GM12878 (cell line): ENCODE data around the gene CWC25. TPM values are rescaled to one million over a fixed set of nuclear protein-coding genes. Genes with fewer than 3 reads are reported as not detected.

Experiments
- BCL11A ChIP-seq: IDR thresholded peaks from 2 replicates; pipeline ENCODE4 v1.6.1; 2011; ENCODE audit warnings: low read depth, low read length
- BCL3 ChIP-seq: IDR thresholded peaks from 2 replicates; pipeline ENCODE4 v1.6.1; 2011; ENCODE audit warnings: borderline replicate concordance, low read depth, mild to moderate bottlenecking, moderate library complexity, low read length; ENCODE audit not compliant: insufficient read depth, poor library complexity, severe bottlenecking
- BMI1 ChIP-seq: fragments of 450-650 bp; IDR thresholded peaks from 2 replicates; pipeline ENCODE4 v1.6.1; 2016; ENCODE audit warnings: mild to moderate bottlenecking, moderate library complexity, borderline replicate concordance
- CBX5 ChIP-seq: sonication (generic); IDR thresholded peaks from 2 replicates; pipeline ENCODE4 v1.6.1; 2016; ENCODE audit warnings: low read depth, moderate library complexity, mild to moderate bottlenecking, inconsistent platforms
- CEBPZ ChIP-seq: fragments of 150-350 bp; IDR thresholded peaks from 2 replicates; pipeline ENCODE4 v1.6.1; 2016; ENCODE audit warnings: low read depth, low read length
- CREB1 ChIP-seq: IDR thresholded peaks from 2 replicates; pipeline ENCODE4 v1.6.1; 2012; ENCODE audit warnings: low read depth, mild to moderate bottlenecking, inconsistent platforms
- HCFC1 ChIP-seq: fragments of 150-350 bp; IDR thresholded peaks from 2 replicates; pipeline ENCODE4 v1.6.1; 2014; ENCODE audit warnings: low read length
- MEF2A ChIP-seq: IDR thresholded peaks from 2 replicates; pipeline ENCODE4 v1.6.1; 2011; ENCODE audit warnings: low read depth, mild to moderate bottlenecking, low read length, moderate library complexity; ENCODE audit not compliant: insufficient read depth
- MXI1 ChIP-seq: fragments of 150-350 bp; IDR thresholded peaks from 2 replicates; pipeline ENCODE4 v1.6.1; 2011; ENCODE audit warnings: low read depth, mild to moderate bottlenecking, inconsistent platforms, low read length, improper control_type of control experiment
- PML ChIP-seq: IDR thresholded peaks from 2 replicates; pipeline ENCODE4 v1.6.1; 2012; ENCODE audit warnings: low read length, inconsistent platforms
- REST ChIP-seq: IDR thresholded peaks from 2 replicates; pipeline ENCODE4 v1.6.1; 2012; ENCODE audit warnings: mild to moderate bottlenecking, low read depth, low read length
- SIN3A ChIP-seq: IDR thresholded peaks from 2 replicates; pipeline ENCODE4 v1.6.1; 2012; ENCODE audit warnings: low read depth, low read length, improper control_type of control experiment
- TARDBP ChIP-seq: IDR thresholded peaks from 2 replicates; pipeline ENCODE4 v1.6.1; 2016; ENCODE audit warnings: borderline replicate concordance
- ZBTB40 ChIP-seq: fragments of 450-650 bp; IDR thresholded peaks from 2 replicates; pipeline ENCODE4 v1.6.1; 2016; ENCODE audit warnings: mild to moderate bottlenecking, moderate library complexity, borderline replicate concordance
- polyA plus RNA-seq, 11 experiments: library from polyadenylated mRNA; depleted of rRNA in 4 of 11; unstranded in 6 of 11; stranded (reverse) in 5 of 11; fragments of >200 nt; fragmentation: Nextera tagmentation in 4 of 11; fragmentation: Illumina TruSeq in 1 of 11; extraction: Ambion mirVana in 4 of 11; extraction: Trizol in 1 of 11; gene quantifications; 1 replicate in 1 of 11; 2 replicates in 10 of 11; pipeline versions ENCODE4 v1.2.1 to v1.2.3, GENCODE V29; 2011 to 2016; ENCODE audit warnings: inconsistent platforms in 2 of 11, missing spikeins in 2 of 11, low read depth in 1 of 11
- total RNA-seq, 4 experiments: library from RNA; depleted of rRNA in 3 of 4; stranded (reverse); fragments of >200 nt in 3 of 4; fragmentation: Illumina TruSeq in 1 of 4; extraction: Trizol in 1 of 4; gene quantifications; 2 replicates each; pipeline versions ENCODE4 v1.2.1 to v1.2.3, GENCODE V29; 2013 to 2021

CWC25 gene
- total and polyA plus RNA-seq, 10 of the 15 experiments (the other 5 are each of a cell fraction or from before 2014, with no cell fraction given): 14.7 to 29.7 (median 22.9) TPM

DNA sequence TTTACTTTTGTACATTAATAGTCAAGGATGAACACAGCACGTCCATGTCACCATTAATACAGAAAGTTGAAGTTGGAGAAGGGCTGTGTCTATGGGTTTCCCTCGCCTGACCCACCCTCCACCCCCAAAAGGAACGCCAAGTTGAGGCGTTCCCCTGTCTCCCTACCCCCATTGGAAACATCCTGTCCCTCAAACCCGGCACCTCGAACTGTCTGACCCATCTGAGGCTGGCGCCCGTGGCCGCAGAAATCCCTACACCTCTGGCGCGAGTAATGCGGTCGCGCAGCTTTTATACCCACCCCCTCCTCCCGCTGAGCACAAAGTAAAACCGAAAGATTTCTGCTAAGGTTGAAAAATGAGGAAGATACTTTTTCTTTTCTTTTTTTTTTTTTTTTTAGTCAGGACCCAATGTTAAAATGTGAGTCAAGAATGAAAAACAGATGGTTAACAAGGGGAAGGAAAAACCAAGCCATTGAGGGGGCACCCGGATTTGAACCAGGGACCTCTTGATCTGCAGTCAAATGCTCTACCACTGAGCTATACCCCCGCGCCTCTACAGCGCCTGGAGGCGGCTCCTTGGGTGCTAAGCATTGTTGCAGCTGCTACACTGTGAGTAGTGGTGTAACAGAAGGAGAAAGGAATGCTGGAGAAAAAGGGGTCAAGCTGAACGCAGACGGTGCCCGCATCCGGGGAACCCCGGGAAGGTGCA, 43.9 kb upstream of the CWC25 start (continued):
- TF ChIP-seq BMI1 (no peak), ZBTB40 (peak; percentile 67), SIN3A (no peak; the same call in 1 of the 2 replicates), MEF2A (peak; percentile 44; the same call in 1 of the 2 replicates), BCL3 (peak; percentile 7), TARDBP (peak; percentile 95), REST (no peak), HCFC1 (peak; percentile 13; the same call in 1 of the 2 replicates), BCL11A (0 out of 2 replicates have a peak, but pooled peaks have one; percentile 14), CEBPZ (0 out of 2 replicates have a peak, but pooled peaks have one; percentile 20), MXI1 (peak; percentile 14; the same call in 1 of the 2 replicates), CREB1 (peak; percentile 49; the same call in 1 of the 2 replicates), CBX5 (no peak; the same call in 1 of the 2 replicates), PML (peak; percentile 83)
